GM21423 (cell line): ENCODE measurements around the gene TTYH1.
"Not testable (repeated sequence)": the region's sequence is repeated elsewhere in the genome, so short reads cannot be mapped to it uniquely, and the experiment has no call there.

Experiments
- ATAC-seq: cut with Tn5 transposase; IDR thresholded peaks from one replicate; pipeline ENCODE4 v1.9.1; 2021; ENCODE audit warnings: mild to moderate bottlenecking, moderate library complexity; ENCODE audit not compliant: unreplicated experiment

The TTYH1 gene

DNA sequence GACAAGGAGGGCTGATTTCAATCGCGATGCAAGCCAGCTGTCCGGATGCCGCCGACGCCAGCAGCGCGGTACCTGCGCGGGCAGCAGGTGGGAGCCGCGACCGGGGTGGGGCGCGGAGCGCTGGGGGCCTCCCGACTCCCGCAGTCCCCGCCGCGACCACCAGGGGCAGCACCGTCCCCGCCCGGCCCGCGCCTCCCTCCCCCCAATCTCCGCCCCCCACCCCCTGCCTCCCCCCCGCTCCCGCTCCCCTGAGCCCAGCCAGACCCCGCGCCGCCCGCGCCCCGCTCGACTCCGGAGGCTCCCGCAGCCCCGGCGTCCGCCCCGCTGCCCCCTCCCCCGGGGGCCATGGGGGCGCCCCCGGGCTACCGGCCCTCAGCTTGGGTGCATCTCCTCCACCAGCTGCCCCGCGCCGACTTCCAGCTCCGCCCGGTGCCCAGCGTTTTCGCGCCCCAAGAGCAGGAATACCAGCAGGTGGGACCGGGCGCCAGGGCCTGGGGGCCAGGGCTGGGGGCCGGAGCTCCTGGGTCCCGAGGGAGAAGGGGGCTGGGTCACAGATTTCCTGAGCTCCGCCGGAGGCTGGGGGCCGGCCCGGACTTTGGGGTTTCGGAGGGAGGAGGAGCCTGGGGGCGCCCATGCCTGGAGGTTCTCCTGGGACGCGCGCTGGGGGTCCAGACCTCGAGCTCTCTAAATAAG lies at the start of gene TTYH1:
Gene TTYH1 (plus strand): TSS at position 257 of the 693 bp plus-strand sequence. CDS start 89 bp downstream, at position 346.
- no peak for ATAC-seq

DNA sequence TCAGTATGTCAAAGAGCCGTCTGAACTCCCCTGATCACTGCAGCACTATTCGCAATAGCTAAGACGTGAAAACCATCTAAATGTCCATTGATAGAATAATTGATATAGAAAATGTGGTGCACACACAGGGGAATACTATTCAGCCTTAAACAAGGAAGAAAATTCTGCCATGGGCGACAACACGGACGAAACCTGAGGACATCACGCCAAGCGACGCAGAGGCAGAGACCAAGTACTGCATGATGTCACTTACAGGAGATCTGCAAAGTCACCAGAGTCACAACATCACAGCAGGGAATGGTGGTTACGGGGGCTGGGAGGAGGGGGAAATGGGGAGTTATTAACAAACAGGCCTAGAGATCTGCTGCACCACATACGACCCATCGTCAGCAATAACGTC lies 49.5 kb upstream of the TTYH1 start:
- ATAC-seq = not testable (repeated sequence)

DNA sequence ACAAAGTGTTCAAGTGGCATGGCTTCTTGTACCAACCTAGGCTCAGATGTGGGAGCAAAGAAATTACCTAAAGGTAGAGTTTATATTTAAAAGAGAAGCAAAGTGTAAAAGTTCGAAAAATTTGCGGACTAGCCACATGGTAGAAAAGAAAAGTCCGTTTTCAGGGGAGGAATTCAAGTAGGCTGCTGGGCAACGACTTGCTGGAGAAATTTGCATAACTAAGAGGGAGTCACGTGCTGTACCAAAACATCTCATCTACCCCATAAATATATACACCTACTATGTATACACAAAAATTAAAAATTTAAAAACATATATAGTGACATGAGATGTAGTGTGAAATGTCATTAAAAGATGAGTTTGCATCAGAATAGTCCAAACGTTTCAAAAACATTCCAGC lies 48.5 kb upstream of the TTYH1 start:
- no peak for ATAC-seq

DNA sequence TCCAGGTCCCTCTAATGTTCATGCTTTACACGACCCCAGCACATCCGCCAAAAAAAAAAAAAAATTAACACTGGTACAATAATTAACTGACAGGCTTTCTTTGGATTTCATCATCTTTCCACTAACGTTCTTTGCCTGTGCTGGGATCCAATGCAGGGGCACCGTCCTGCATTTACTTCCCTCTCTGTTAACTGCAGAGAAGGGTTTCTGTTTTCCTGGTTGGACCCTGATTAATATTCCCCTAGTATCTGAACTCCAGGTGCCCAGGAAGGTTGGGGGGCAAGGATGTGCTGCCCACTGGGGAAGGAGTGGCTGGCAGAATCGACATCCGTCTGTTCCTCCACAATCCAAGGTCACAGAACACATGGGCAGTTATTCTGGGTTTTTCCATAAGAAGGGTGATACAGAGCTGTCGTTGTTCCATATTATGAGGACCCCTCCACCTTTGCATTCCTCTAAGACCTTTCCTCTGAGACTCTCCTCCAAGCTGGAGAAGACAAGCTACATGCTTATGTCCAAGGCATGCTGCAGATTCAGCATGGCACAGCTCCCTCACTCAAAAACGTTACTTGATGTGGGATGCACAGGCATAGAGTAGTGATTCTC lies 46.1 kb upstream of the TTYH1 start:
- no peak for ATAC-seq

DNA sequence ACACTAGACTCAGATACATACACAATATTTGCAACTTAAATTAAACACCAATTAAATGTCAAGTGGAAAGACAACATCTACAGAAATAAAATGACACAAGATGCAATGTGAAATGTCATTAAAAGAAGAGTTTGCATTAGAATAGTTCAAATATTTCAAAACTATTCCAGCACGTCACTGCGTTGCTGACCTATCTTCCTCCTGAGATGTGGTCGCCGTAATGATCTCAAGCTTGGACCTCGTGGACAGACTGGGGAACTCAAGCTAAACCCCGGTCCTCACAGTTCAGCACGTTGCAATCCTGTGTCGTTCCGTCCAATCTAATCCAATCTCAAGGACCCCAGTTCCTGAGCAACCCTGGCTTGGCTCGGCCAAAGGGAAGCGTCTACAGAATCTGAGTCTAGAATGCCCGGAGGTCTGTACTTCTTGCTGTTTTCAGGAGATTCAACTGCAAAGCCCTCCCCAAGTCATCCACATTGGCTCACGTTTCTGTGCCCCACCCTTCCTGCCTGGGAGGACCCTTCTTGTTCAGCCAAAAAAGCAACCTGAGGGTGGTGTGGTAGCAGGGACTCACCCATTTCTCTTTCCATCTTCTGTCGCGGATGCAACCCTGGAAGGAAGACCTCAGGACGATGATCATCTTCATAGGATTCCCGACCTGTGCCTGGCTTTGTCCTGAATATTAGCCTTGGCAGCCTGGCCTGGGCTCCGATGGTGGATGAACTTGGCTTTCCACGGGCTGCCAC lies 45.4 kb upstream of the TTYH1 start:
- not testable (repeated sequence) for ATAC-seq

DNA sequence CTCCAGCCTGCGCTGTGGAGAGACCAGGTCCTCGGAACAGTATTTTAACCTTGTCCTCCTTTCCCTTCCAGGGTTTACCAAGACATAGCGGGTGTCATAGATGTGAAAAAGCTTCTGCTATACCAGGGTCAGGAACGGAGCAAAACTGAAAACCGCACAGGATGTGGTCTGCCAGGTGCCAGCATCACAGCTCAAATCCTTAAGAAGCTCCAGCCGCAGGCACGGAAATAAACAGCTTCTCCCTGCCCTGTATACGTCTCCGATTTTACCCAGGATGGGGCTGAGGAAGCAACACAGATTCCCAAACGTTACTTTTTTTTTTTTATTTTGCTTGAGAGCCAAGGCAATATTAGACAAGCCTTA lies 44.8 kb upstream of the TTYH1 start:
- not testable (repeated sequence) for ATAC-seq

DNA sequence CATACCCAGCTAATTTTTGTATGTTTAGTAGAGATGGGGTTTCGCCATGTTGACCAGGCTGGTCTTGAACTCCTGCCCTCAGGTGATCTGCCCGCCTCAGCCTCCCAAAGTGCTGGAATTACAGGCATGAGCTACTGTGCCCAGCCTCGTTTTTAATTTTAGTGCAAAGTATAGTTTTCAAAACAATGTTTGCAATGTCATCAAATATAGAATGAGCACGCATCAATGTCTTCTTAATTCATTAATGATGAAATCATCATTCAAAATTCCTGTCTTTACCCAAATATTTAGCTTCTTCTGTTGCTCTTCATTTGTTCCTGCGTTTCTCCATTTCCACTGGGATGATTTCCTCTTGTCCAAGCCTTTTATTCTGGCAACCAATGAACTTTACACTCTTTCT lies 43.8 kb upstream of the TTYH1 start:
- ATAC-seq = not testable (repeated sequence)

DNA sequence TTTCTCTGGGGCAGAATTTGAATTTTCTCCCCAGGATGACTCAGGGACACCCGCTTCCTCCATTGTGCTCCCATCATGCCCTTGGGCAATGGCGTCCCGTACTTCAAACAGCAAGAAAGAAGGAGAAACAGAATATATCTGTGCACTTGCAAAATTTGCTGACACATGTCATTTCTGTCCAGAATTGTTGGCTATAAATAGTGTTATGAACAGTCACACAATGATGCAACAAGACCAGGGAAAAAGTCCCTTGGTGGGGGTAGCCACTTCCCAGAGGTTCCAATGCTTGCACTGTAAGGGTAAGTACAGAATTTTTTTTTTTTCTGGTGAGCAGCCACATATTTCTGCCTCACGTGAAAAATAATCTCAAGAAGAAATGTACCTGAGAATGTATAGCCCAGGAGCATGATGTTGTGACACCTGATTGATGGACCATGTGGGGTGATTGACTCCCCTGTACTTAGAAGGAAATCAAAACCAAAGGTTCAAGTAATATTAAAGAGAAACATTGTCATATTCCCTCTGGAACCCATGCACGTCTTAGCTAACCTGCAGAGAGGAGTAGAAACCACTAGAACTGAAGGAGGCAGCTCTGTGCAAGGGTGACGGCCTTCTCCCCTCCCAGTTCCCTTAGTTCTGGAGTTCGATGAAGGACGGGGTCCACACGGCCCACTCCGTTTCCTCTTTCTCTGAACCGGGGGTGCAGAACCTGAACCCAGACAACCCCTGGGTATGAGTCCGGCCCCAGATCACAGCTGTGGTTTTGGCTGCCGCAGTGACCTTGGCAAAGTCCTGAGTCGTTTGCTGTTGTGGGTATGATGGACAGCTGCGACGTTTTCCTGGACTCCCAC lies 41.3 kb upstream of the TTYH1 start:
- no peak for ATAC-seq

- ATAC-seq = not testable (repeated sequence)
Observed at GRCh38 chr19:54375181-54375938, 39.9 kb upstream of the TTYH1 start.

DNA sequence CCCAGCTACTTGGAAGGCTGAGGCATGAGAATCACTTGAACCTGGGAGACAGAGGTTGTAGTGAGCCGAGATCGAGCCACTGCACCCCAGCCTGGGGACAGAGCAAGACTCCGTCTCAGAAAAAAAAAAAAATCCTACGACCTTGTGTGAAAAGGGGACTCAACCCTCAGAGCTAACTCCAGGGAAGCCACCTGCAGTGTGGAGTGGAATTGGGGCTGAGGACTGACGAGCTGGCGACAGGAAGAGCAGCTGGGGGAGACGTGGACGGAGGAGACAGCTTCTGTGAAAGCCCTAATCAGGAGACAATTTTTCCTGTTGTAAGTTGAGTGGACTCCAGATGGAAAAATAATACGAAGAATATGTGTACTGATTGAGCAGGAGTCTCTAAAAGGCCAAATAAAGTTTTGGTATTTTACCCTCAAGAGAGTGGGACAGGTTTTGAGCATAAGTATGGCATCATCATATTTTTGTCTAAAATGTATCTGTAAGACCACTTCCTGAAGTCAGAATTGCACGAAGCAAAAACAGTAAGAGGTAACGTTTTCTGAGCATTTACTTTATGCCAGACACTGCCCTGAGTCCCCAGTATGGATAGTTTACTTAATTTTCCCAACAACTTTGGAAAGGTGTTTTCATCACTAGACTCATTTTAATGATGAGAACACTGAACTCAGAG lies 38.5 kb upstream of the TTYH1 start:
- no peak for ATAC-seq

- ATAC-seq = no peak
Observed at GRCh38 chr19:54379187-54379678, 36.0 kb upstream of the TTYH1 start.

GRCh38 chr19:54380897-54381296 lies 34.4 kb upstream of the TTYH1 start:
- ATAC-seq = no peak

- ATAC-seq = not testable (repeated sequence)
Observed at GRCh38 chr19:54382041-54382440, 33.2 kb upstream of the TTYH1 start.

DNA sequence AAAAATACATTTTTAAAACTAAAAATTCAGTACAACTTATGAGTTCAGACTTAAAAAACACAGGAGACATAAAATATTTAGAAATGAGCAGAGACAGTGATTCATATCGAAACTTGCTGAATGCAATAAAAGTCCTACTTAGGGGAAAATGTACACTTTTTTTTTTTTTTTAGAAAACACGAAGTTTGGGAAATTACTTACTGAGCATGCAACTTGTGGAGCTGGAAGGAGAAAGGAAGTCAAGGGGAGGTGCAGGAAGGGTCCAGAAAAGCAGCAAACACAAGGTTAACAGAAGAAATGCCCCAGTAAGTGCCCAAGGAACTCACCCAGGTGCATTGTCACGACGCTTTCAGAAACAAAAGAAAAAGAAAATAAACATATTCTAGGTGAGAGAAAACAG lies 31.9 kb upstream of the TTYH1 start:
- ATAC-seq = no peak

DNA sequence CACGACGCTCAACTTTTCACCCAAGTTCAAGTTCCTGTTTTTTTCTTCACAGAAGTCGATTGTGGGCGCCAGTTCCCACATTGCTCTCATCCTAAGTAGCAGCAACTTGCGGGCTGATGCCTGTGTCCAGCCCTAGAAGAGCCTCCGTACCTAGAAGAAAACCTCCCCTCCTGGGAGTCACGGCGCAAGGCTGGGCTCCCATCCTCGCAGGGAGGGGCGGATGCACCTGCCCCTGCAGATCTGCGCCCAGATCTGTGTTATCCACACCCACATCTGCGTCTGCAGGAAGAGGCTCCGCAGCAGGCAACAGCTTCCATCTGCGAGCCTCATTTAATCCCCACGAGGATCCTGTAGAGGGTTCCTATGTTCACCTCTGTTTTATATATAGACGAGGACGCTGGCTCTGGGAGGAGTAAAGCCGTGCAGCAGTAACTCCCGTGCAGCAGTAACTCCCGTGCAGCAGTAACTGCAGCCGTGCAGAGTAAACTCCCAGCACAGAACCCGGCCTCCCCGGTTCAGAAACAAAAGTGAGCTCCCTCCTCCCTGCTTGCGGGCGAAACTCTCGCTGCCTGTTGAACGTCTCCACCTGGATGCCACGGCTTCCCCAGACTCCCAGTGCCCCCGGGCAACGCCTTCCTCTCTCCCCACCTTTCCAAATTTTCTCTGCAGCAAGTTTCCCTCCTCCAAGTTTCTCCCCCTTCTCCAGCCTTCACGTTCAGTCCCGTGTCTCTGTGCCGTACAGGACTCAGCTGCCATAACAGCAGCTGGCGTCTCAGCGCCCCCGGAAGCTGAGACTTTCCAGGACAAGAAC lies 27.1 kb upstream of the TTYH1 start:
- no peak for ATAC-seq

GRCh38 chr19:54388802-54389139 lies 26.5 kb upstream of the TTYH1 start:
- no peak for ATAC-seq

- ATAC-seq = no peak
Observed at GRCh38 chr19:54389553-54389952, 25.7 kb upstream of the TTYH1 start.

GRCh38 chr19:54390942-54391577 lies 24.2 kb upstream of the TTYH1 start:
- no peak for ATAC-seq
